ENCODE data around the gene STK32A.

DNA sequence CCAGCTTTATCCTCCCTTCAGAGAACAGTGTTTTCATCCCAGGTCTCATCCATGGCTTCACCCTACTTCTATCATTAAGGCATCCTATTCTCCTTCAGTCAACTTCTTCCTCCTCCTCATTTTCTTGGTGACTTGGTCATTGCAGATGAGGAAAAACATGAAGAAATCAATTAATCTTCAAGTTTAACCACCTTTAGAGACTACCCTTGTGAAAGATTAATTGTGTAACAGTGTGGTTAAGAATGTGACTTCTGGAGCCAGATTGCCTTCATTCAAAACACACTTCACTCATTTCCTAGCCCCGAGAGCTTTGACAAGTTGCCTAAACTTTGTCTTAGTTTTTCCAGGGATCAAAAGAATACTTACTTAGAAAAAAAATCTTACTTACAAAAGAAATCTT lies 110.0 kb downstream of the STK32A start:
- TF ChIP-seq CTCF (IDR thresholded peaks at IDR 0.05) (no peak), POLR2A (IDR thresholded peaks at IDR 0.05) (no peak), POLR2AphosphoS5 (IDR thresholded peaks at IDR 0.05) (no peak)
